OCI-LY3 (cell line): ENCODE data around the gene CEP41.

ENCODE experiments used
- CTCF ChIP-seq: fragments of 200-600, 300-600 bp; sonication (generic); IDR thresholded peaks from 2 replicates; pipeline ENCODE4 v1.5.1; 2014; ENCODE audit warnings: antibody characterized with exemption, low read length, low read depth
- EZH2phosphoT487 ChIP-seq: fragments of 200-600 bp; shearing (Covaris generic); IDR thresholded peaks from 2 replicates; pipeline ENCODE4 v1.6.1; 2018; ENCODE audit warnings: antibody characterized with exemption, mixed run types, low read depth

- TF ChIP-seq CTCF: no peak
- no peak for TF ChIP-seq EZH2phosphoT487
These were observed 623 bp upstream of the CEP41 start for GRCh38 chr7:130441408-130441869.
